GM12872 (cell line): ENCODE measurements around the gene TCF4.

Experiments
- TF ChIP-seq, protein P1 (sequence below): IDR thresholded peaks from 3 replicates; pipeline ENCODE4 v1.5.1; 2011; ENCODE audit warnings: low read depth, mild to moderate bottlenecking, low read length, moderate library complexity; ENCODE audit not compliant: insufficient read depth

Gene TCF4

DNA sequence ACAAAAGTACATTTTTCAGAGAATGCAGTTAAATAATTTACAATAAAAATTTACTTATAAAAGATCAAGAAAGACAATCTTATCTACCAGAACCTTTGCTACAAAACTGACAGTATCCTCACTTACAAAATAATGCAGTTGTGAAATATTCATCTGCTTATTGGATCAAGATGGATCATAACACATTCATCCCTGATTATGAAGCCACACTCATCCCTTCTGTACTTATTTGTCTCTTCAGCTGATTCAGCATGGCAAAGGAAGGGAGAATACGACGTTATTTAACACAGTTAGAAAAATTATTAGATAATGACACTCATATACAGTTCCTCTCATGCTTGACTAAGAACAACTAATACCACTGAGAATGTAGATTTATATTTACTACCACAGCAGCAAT, 46.4 kb downstream of the TCF4 start:
- TF ChIP-seq, protein P1, sequence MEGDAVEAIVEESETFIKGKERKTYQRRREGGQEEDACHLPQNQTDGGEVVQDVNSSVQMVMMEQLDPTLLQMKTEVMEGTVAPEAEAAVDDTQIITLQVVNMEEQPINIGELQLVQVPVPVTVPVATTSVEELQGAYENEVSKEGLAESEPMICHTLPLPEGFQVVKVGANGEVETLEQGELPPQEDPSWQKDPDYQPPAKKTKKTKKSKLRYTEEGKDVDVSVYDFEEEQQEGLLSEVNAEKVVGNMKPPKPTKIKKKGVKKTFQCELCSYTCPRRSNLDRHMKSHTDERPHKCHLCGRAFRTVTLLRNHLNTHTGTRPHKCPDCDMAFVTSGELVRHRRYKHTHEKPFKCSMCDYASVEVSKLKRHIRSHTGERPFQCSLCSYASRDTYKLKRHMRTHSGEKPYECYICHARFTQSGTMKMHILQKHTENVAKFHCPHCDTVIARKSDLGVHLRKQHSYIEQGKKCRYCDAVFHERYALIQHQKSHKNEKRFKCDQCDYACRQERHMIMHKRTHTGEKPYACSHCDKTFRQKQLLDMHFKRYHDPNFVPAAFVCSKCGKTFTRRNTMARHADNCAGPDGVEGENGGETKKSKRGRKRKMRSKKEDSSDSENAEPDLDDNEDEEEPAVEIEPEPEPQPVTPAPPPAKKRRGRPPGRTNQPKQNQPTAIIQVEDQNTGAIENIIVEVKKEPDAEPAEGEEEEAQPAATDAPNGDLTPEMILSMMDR = no peak

DNA sequence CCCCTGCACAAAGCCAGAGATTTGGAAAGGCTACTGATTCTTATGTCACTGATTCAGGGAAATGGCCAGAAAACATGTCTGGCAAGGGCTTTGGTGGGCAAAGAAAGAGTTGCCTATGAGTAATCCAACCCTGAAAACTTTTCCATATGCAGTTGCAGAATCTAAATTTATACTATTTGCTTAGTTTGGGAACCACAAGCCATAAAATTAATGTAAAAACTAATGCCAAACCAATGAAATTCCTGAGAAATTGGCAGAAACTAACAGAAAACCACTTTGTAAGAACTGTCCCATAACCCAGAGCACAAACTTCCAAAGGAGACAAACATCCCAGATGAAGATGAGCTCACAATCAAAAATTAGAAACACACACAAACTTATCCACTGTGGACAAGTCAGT, 48.8 kb downstream of the TCF4 start:
- TF ChIP-seq, protein P1 = no peak

DNA sequence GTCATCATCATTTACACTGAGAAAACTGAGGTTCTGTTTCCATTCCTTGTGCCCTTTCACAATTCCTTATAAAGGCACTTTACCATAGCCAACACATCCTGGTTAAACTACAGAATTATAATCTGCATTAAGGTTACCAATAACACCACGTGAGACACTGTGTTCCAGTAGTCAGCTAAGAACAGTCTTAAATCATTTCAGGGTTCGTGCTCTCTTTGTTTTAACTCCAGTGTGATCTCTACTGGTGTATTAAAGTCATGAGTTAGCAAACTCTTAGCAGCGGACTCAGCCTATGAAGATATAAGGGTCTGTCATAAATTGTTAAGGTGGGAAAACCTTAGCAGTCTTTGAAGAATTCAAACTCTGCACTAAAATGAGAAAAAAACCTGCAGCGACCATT, 53.0 kb downstream of the TCF4 start:
- TF ChIP-seq, protein P1 = no peak

DNA sequence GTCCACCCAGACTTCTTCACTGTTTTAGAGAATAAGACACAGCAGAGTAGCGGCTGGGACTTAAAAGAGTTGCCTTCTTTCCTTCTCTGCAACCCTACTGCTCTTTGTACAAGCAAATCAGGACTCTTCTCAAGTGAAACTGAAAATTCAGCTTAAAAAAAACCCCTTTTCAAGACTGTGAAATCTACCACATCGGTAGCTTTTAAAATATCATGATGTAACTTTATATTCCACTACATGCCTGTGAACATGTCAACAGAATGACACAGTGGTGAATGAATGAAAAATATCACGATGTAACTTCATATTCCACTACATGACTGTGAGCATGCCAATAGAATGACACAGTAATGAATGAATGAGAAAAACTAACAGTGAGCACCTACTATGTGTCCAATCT, 53.4 kb downstream of the TCF4 start:
- TF ChIP-seq, protein P1 = no peak

DNA sequence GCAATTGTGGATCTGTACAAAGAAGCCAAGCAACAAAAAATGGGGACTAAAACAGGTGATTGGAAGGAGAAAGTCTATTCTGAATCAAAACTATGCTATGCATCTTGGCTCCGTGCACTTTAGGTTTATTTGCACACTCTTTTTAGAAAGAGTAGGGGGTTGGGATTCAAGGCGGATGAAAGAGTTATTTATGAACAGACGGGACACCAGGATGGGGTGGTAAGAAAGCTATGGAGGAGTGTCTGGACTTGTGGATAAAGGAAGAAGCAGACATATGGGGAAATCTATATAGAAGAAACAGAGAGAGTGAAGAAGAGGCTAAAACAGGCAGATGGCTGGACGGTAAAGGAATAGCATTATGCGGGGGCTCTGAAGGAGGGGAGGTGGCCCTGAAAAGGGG, 57.8 kb downstream of the TCF4 start:
- TF ChIP-seq, protein P1 = no peak

DNA sequence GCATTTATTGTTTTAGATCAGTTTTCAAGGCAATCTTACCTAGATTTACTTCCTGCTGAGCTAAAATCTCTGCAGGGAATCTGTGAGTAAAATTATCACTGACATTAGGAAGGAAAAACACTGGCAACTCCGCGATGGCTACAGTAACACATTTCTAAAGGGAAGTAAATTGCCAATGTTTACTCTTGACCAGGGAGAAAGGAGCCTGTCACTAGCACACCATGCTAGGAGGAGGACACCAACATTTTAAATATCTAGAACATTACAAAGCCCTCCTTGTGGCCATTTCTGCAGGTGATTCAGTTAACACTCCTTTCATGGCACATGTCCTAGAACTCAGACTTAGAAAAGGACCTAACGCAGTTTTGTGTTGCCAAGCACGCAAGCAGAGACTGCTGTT, 58.4 kb downstream of the TCF4 start:
- TF ChIP-seq, protein P1 = no peak

DNA sequence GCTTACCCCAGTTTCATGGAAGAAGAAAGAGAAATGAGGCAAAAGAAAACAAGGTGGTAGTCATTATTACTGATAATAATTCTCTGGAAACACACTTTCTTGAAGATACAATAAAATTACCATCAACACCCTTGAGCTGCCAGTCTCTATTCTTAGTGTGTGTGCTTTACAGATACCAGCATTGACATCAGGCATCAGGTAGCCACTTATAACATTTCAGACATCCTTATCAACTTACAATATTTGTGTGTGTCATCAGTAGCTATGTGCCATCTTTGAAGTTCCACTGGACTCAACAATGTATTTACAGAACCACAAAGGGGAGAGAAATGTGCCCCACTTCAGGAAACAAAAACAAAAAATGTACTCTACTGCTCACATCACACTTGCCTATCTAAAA, 62.1 kb downstream of the TCF4 start:
- TF ChIP-seq, protein P1 = no peak
